ENCODE measurements around the gene ARPC5L.

The ARPC5L gene

DNA sequence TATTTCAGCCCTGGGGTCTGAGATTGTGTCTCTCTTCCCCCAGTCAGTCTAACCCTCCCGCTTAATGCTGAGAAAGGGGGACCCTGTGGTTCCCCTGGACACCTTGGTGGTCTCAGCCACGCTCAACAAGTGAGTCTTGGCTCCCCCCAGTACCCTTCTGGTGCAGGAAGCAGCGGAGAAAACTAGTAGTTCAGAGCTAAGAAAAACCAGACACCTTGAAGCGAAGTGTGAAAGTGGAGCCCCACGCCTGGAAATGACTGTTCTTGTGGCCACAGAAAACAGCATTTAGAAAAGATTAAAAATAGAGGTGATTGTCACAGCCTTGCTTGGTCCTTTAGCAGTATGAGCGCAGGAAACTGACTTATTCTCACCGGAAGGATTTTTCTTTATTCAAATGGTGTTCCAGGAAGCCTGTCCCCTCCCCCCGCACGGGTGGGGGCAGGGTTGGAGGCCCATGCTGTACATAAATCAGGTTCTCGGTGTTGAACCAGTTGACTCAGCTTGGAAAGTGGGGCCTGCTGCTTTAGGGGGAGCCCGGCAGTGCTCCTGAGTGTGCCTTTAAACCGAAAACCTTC, 8.1 kb downstream of the ARPC5L start:
- no peaks in the 10 kb centered on the region for H3K36me3 ChIP-seq (ENCODE audit: control insufficient read depth, insufficient read depth, low read length)
- H3K27me3 ChIP-seq (ENCODE audit: control insufficient read depth, insufficient read depth, low read length) = no peaks in the 10 kb centered on the region
- no peak for TF ChIP-seq CTCF (IDR thresholded peaks at IDR 0.05)
- peaks cover 2% of the 10 kb centered on the region for H3K4me1 ChIP-seq
- H3K9me3 ChIP-seq (ENCODE audit: control insufficient read depth, low read length) = no peaks in the 10 kb centered on the region
- peak overlapping the region; percentile 92 for H3K4me2 ChIP-seq (ENCODE audit: low read length)
- H3K4me3 ChIP-seq (ENCODE audit: low read depth, low read length) = peak overlapping the region; percentile 85
- H2AFZ ChIP-seq = no peak overlapping the region
- no peak overlapping the region for H3K9ac ChIP-seq
- peaks cover 15% of the 10 kb centered on the region for H3K79me2 ChIP-seq
- peak overlapping the region; percentile 49 for H3K27ac ChIP-seq

GRCh38 chr9:124870723-124871122, 8.8 kb downstream of the ARPC5L start:
- H3K27ac ChIP-seq = peak overlapping the region; percentile 42
- no peaks in the 10 kb centered on the region for H3K36me3 ChIP-seq (ENCODE audit: control insufficient read depth, insufficient read depth, low read length)
- H3K9me3 ChIP-seq (ENCODE audit: control insufficient read depth, low read length) = no peaks in the 10 kb centered on the region
- peak overlapping the region; percentile 85 for H3K4me3 ChIP-seq (ENCODE audit: low read depth, low read length)
- H3K9ac ChIP-seq = no peak overlapping the region
- H2AFZ ChIP-seq = no peak overlapping the region
- peak overlapping the region; percentile 92 for H3K4me2 ChIP-seq (ENCODE audit: low read length)
- peaks cover 2% of the 10 kb centered on the region for H3K4me1 ChIP-seq
- TF ChIP-seq CTCF (IDR thresholded peaks at IDR 0.05) = no peak
- H3K79me2 ChIP-seq = peaks cover 15% of the 10 kb centered on the region
- H3K27me3 ChIP-seq (ENCODE audit: control insufficient read depth, insufficient read depth, low read length) = no peaks in the 10 kb centered on the region

GRCh38 chr9:124871156-124871561, 9.2 kb downstream of the ARPC5L start:
- Histone ChIP-seq H3K79me2 (peaks cover 15% of the 10 kb centered on the region), H2AFZ (no peak overlapping the region), H3K4me1 (peaks cover 2% of the 10 kb centered on the region), H3K4me3 (ENCODE audit: low read depth, low read length) (no peak overlapping the region), H3K27me3 (ENCODE audit: control insufficient read depth, insufficient read depth, low read length) (no peaks in the 10 kb centered on the region), H3K27ac (no peak overlapping the region), H3K36me3 (ENCODE audit: control insufficient read depth, insufficient read depth, low read length) (no peaks in the 10 kb centered on the region), H3K4me2 (ENCODE audit: low read length) (no peak overlapping the region), H3K9ac (no peak overlapping the region), H3K9me3 (ENCODE audit: control insufficient read depth, low read length) (no peaks in the 10 kb centered on the region)
- TF ChIP-seq CTCF (IDR thresholded peaks at IDR 0.05) = no peak

DNA sequence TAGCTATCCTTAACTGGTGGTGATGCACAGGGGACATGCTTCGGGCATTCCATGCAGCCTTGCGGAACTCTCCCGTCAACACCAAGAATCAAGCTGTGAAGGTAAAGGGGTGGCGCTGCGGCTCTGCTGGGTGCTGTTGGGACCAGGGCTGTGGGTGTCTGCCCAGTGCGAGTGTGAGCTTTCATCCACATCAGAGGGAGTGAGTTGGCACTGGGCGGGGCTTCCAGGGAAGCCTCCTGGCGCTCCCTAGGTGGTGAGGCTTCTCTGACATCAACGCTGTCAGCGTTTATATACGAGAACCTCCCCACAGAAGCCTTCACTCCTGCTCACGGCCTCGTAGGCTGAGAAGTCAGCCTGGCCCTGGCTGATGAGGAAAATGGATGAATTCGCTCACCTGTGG, 11.7 kb downstream of the ARPC5L start:
- H3K4me3 ChIP-seq (ENCODE audit: low read depth, low read length) = no peak overlapping the region
- no peaks in the 10 kb centered on the region for H3K9me3 ChIP-seq (ENCODE audit: control insufficient read depth, low read length)
- no peaks in the 10 kb centered on the region for H3K36me3 ChIP-seq (ENCODE audit: control insufficient read depth, insufficient read depth, low read length)
- peaks cover 2% of the 10 kb centered on the region for H3K4me1 ChIP-seq
- H3K4me2 ChIP-seq (ENCODE audit: low read length) = no peak overlapping the region
- no peak overlapping the region for H3K9ac ChIP-seq
- H2AFZ ChIP-seq = no peak overlapping the region
- H3K79me2 ChIP-seq = peaks cover 15% of the 10 kb centered on the region
- H3K27ac ChIP-seq = no peak overlapping the region
- no peak for TF ChIP-seq CTCF (IDR thresholded peaks at IDR 0.05)
- no peaks in the 10 kb centered on the region for H3K27me3 ChIP-seq (ENCODE audit: control insufficient read depth, insufficient read depth, low read length)

DNA sequence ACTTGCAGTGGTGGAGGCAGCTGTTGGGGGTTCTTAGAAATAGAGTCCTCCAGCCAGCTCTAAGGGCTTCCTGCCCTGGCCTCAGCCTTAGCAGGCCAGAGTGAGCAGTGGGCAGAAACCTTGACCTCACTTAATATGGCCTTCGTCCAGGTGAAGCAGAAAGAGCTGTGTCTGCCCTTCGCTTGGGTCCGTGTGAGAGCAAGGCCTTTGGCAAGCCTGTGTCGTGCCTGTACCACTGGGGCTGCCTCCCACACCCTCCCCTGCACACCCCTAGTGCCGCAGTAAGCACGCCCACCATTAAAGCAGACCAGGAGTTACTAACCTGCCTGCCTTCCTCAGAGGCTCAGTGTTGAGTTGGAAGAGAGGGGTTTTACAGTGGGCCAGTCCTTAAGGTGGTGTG, 13.6 kb downstream of the ARPC5L start:
- Histone ChIP-seq H3K27ac (no peak overlapping the region), H3K27me3 (ENCODE audit: control insufficient read depth, insufficient read depth, low read length) (no peaks in the 10 kb centered on the region), H3K4me3 (ENCODE audit: low read depth, low read length) (no peak overlapping the region), H3K4me2 (ENCODE audit: low read length) (no peak overlapping the region), H3K36me3 (ENCODE audit: control insufficient read depth, insufficient read depth, low read length) (no peaks in the 10 kb centered on the region), H2AFZ (no peak overlapping the region), H3K4me1 (peaks cover under 1% of the 10 kb centered on the region), H3K79me2 (peaks cover 11% of the 10 kb centered on the region), H3K9ac (no peak overlapping the region), H3K9me3 (ENCODE audit: control insufficient read depth, low read length) (no peaks in the 10 kb centered on the region)
- no peak for TF ChIP-seq CTCF (IDR thresholded peaks at IDR 0.05)

Data from parathyroid adenoma (tissue), 2 donors.